A673 (cell line): ENCODE data around the gene ZNF638. TPM values are rescaled to one million over a fixed set of nuclear protein-coding genes. Genes with fewer than 3 reads are reported as not detected.
"Not testable (repeated sequence)": the region's sequence is repeated elsewhere in the genome, so short reads cannot be mapped to it uniquely, and the experiment has no call there.

Source experiments
- BruUV-seq: library from RNA; stranded (reverse); fragments of 400-500 nt; replicated peaks from 2 replicates; lab custom pipeline; 2021; lab: Mats Ljungman, UMichigan
- CTCF ChIA-PET: fragments of 300-600 bp; sonication (Branson Sonifier 250); formaldehyde crosslinking; loops from one replicate; lab custom pipeline; 2022; ENCODE audit warnings: antibody characterized with exemption; lab: Charles Lee
- POLR2A ChIA-PET: fragments of 300-600 bp; sonication (Branson Sonifier 250); formaldehyde crosslinking; loops from one replicate; lab custom pipeline; 2022; ENCODE audit warnings: antibody characterized with exemption; ENCODE audit not compliant: low non-redundant PET; lab: Charles Lee
- DNase-seq: peaks from one replicate; pipeline ENCODE4 v3.0.0-alpha.2; 2015; ENCODE audit warnings: low spot score
- H3K27ac ChIP-seq: fragments of 200-600 bp; sonication (generic); 2 replicates; pipeline ENCODE4 v1.5.1; 2016; ENCODE audit warnings: mixed run types, low read depth, mild to moderate bottlenecking, mixed read lengths, antibody characterized with exemption, low read length; ENCODE audit not compliant: poor library complexity, severe bottlenecking
- H3K27me3 ChIP-seq: fragments of 200-600 bp; sonication (generic); replicated peaks from 2 replicates; pipeline ENCODE4 v1.6.1; 2017; ENCODE audit warnings: mixed run types, low read depth, mild to moderate bottlenecking, mixed read lengths, antibody characterized with exemption, low read length; ENCODE audit not compliant: insufficient read depth, poor library complexity
- H3K36me3 ChIP-seq: fragments of 200-600 bp; sonication (generic); 2 replicates; pipeline ENCODE4 v1.6.1; 2016; ENCODE audit warnings: mixed run types, mild to moderate bottlenecking, mixed read lengths, antibody characterized with exemption, low read length; ENCODE audit not compliant: insufficient read depth, poor library complexity, severe bottlenecking
- H3K4me1 ChIP-seq: fragments of 200-600 bp; sonication (generic); 2 replicates; pipeline ENCODE4 v1.6.1; 2017; ENCODE audit warnings: mixed run types, mild to moderate bottlenecking, mixed read lengths, antibody characterized with exemption, low read length; ENCODE audit not compliant: insufficient read depth, poor library complexity, severe bottlenecking
- H3K4me3 ChIP-seq: fragments of 200-600 bp; sonication (generic); 2 replicates; pipeline ENCODE4 v1.5.1; 2016; ENCODE audit warnings: low read depth, mixed run types, mild to moderate bottlenecking, mixed read lengths, low read length; ENCODE audit not compliant: poor library complexity, severe bottlenecking
- H3K9me3 ChIP-seq: fragments of 200-600 bp; sonication (generic); 2 replicates; pipeline ENCODE4 v1.6.1; 2016; ENCODE audit warnings: mixed run types, low read depth, mild to moderate bottlenecking, mixed read lengths, antibody characterized with exemption, low read length; ENCODE audit not compliant: poor library complexity, severe bottlenecking
- EZH2 ChIP-seq: fragments of 200-600 bp; sonication (generic); IDR thresholded peaks from 2 replicates; pipeline ENCODE4 v1.6.1; 2017; ENCODE audit warnings: borderline replicate concordance, low read depth, mild to moderate bottlenecking, mixed read lengths, antibody characterized with exemption, low read length; ENCODE audit not compliant: poor library complexity, severe bottlenecking
- intact Hi-C: fragments of 100-400 bp; cut with micrococcal nuclease; formaldehyde crosslinking; loops from one replicate; pipeline ENCODE4 v1.10.0; 2022; ENCODE audit not compliant: unreplicated experiment
- total RNA-seq: library from RNA; stranded (reverse); gene quantifications from 2 replicates; pipeline ENCODE4 v1.2.3, GENCODE V29; 2021
- TF ChIP-seq, protein P1 (sequence below): fragments of 300-800, 200-600 bp; sonication (generic); conservative IDR thresholded peaks from 2 replicates; pipeline ENCODE4 v1.5.1; 2017; ENCODE audit warnings: low read depth, mild to moderate bottlenecking, antibody characterized with exemption, low read length, moderate library complexity, mixed read lengths

Gene ZNF638
- total RNA-seq, 1 experiment from 2014 or later, result 126 TPM

DNA sequence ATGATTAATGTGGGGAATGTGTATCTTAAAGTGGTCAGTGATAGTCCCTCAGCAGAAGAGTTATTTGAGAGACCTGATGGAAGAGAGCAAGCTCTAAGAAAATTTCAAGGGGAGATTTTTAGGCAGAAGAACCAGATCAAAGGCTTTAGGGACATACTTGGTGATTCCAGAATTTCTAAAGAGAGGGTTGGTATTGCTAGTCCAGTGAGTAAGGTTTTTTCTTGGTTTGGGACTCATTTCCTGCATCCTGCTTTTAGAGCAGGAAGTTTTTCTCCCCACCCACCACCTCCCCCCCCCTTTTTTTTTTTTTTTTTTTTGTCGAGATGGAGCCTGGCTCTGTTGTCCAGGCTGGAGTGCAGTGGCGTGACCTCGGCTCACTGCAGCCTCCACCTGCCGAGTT lies 79.1 kb downstream of the ZNF638 start:
- CTCF ChIA-PET, result no interaction called here
- intact Hi-C loops, result no loop called here
- TF ChIP-seq, protein P1, sequence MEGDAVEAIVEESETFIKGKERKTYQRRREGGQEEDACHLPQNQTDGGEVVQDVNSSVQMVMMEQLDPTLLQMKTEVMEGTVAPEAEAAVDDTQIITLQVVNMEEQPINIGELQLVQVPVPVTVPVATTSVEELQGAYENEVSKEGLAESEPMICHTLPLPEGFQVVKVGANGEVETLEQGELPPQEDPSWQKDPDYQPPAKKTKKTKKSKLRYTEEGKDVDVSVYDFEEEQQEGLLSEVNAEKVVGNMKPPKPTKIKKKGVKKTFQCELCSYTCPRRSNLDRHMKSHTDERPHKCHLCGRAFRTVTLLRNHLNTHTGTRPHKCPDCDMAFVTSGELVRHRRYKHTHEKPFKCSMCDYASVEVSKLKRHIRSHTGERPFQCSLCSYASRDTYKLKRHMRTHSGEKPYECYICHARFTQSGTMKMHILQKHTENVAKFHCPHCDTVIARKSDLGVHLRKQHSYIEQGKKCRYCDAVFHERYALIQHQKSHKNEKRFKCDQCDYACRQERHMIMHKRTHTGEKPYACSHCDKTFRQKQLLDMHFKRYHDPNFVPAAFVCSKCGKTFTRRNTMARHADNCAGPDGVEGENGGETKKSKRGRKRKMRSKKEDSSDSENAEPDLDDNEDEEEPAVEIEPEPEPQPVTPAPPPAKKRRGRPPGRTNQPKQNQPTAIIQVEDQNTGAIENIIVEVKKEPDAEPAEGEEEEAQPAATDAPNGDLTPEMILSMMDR, result no peak
- TF ChIP-seq EZH2, result no peak
- H3K4me1 ChIP-seq, result no peaks in the 10 kb centered on the region
- no peaks in the 10 kb centered on the region for H3K27me3 ChIP-seq
- peaks cover 41% of the 10 kb centered on the region for H3K36me3 ChIP-seq
- H3K27ac ChIP-seq, result no peak overlapping the region
- H3K4me3 ChIP-seq, result no peak overlapping the region
- POLR2A ChIA-PET, result interaction anchor here (0.6 kb wide), 1 partner anchor 13 kb away, joined by 15 read pairs; no protein-coding TSS in a partner anchor
- no peak for DNase-seq
- no TSS peak for BruUV-seq
- no peaks in the 10 kb centered on the region for H3K9me3 ChIP-seq

DNA sequence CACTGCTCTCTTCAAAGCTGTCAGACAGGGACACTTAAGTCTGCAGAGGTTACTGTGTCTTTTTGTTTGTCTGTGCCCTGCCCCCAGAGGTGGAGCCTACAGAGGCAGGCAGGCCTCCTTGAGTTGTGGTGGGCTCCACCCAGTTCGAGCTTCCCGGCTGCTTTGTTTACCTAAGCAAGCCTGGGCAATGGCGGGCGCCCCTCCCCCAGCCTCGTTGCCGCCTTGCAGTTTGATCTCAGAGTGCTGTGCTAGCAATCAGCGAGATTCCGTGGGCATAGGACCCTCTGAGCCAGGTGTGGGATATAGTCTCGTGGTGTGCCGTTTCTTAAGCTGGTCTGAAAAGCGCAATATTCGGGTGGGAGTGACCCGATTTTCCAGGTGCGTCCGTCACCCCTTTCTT lies 85.3 kb downstream of the ZNF638 start:
- POLR2A ChIA-PET, result not testable (repeated sequence)

DNA sequence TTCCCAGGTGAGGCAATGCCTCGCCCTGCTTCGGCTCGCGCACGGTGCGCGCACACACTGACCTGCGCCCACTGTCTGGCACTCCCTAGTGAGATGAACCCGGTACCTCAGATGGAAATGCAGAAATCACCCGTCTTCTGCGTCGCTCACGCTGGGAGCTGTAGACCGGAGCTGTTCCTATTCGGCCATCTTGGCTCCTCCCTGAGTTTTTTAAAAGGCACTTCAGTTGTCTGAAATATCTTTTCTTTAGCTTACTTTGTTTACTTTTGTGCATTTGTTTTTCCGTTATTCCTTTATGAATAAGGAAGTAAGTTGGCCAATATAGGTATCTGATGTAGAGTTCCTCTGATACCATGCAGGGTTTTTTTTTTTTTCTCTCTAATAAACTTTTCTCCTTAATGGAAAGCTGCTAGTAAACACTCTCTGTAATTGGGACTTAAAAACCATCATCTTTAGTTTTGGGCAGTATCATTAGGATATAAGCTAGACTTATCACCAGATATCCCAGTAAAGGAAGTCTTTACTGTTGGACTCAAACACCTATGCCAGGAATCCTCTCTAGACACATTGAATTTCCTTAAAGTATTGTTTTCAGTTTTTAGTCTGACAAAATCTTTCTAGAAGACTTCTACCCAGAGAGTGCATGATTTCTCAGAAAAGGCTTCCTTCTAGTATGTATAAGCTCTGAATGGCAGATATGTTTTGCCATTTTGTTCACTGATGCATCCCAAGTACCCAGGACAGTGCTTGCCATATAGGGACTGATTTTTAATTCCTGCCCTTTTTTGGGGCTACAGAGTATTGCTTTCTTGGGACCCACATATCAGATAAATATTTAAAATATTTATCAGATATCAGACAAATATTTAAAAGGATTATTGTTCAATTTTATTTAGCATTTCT lies 86.0 kb downstream of the ZNF638 start:
- Histone ChIP-seq H3K36me3 (peaks cover 15% of the 10 kb centered on the region), H3K27me3 (no peaks in the 10 kb centered on the region), H3K27ac (no peak overlapping the region), H3K4me3 (no peak overlapping the region), H3K9me3 (no peaks in the 10 kb centered on the region), H3K4me1 (peaks cover 5% of the 10 kb centered on the region)
- DNase-seq, result no peak
- ChIA-PET POLR2A (no interaction called here), CTCF (no interaction called here)
- TF ChIP-seq EZH2, result no peak
- TF ChIP-seq, protein P1, result no peak
- no TSS peak for BruUV-seq
- intact Hi-C loops, result no loop called here

More for the DNA sequence above, 85.3 kb downstream of the ZNF638 start:
- H3K4me1 ChIP-seq, H3K9me3 ChIP-seq, BruUV-seq, intact Hi-C loops, H3K27me3 ChIP-seq, CTCF ChIA-PET, H3K27ac ChIP-seq, DNase-seq, H3K4me3 ChIP-seq: not testable (repeated sequence)
- peaks cover 12% of the 10 kb centered on the region for H3K36me3 ChIP-seq

DNA sequence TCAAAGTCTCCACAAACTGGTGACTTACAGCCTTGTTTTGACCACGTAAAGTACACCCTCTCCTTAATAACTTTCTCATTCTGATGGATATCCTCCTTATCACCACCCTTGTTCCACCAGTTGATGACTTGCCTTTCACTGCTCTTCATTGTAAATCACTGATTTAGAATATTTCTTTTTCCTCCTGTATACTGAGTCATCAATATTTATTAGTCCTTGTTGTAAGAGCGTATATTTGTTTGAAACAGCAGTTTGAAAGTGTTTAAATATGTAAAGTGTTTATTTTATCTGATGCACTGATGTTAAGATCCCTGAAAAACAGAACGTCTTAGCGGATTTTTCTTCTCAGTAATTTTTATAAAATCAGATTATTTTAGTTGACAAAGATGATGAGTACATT lies 87.6 kb downstream of the ZNF638 start:
- Histone ChIP-seq H3K4me1 (peaks cover 17% of the 10 kb centered on the region), H3K9me3 (no peaks in the 10 kb centered on the region), H3K27me3 (no peaks in the 10 kb centered on the region), H3K27ac (no peak overlapping the region), H3K4me3 (no peak overlapping the region), H3K36me3 (peaks cover 23% of the 10 kb centered on the region)
- no TSS peak for BruUV-seq
- intact Hi-C loops, result no loop called here
- ChIA-PET POLR2A (no interaction called here), CTCF (no interaction called here)
- TF ChIP-seq, protein P1, result no peak
- DNase-seq, result no peak
